ENCODE results near the gene HGFAC.

Gene HGFAC

GRCh38 chr4:3493720-3494461 lies 52.1 kb downstream of the HGFAC start:
- H2AFZ ChIP-seq (ENCODE audit: low read depth, low read length): no peak overlapping the region
- no peaks in the 10 kb centered on the region for H3K79me1 ChIP-seq (replicated peaks; ENCODE audit: low read length, poor library complexity, severe bottlenecking)
- H2BK5ac ChIP-seq (ENCODE audit: low read depth, low read length, poor library complexity, severe bottlenecking): no peak overlapping the region
- H3K9me3 ChIP-seq (ENCODE audit: control insufficient read depth, low read length): no peaks in the 10 kb centered on the region
- peak overlapping the region; percentile 23 for H4K91ac ChIP-seq (ENCODE audit: low read length)
- no peak overlapping the region for H4K8ac ChIP-seq (ENCODE audit: low read length)
- no peak overlapping the region for H3K23ac ChIP-seq (ENCODE audit: low read length in 2 of 2)
- H3K36me3 ChIP-seq (ENCODE audit: control insufficient read depth in 1 of 2, insufficient read depth in 2 of 2, low read depth in 1 of 2, low read length in 2 of 2): peaks cover 0 to 39% of the 10 kb centered on the region in 2 experiments
- H3K18ac ChIP-seq (ENCODE audit: low read depth in 1 of 2, low read length in 2 of 2): no peak overlapping the region
- H3K9ac ChIP-seq (ENCODE audit: low read length): no peak overlapping the region
- DNase-seq: no peak
- no peak overlapping the region for H2AK5ac ChIP-seq (ENCODE audit: low read length, severe bottlenecking)
- peaks cover 43% of the 10 kb centered on the region for H3K4me1 ChIP-seq (ENCODE audit: control insufficient read depth, insufficient read depth, low read depth, low read length)
- H3K27me3 ChIP-seq (ENCODE audit: control insufficient read depth in 1 of 2, insufficient read depth in 1 of 2, low read length in 2 of 2): peaks cover 19 to 73% of the 10 kb centered on the region in 2 experiments
- no peak overlapping the region for H3K27ac ChIP-seq (ENCODE audit: low read length, poor library complexity, severe bottlenecking)
- no peak overlapping the region for H3K4me2 ChIP-seq (ENCODE audit: low read length, poor library complexity, severe bottlenecking)
- no peak overlapping the region for H3K4me3 ChIP-seq (ENCODE audit: insufficient read depth in 1 of 2, low read depth in 1 of 2, low read length in 2 of 2)
- H3K14ac ChIP-seq (ENCODE audit: low read length in 2 of 2): no peak overlapping the region
- H2BK12ac ChIP-seq (ENCODE audit: low read length in 2 of 2): no peak overlapping the region
- 77% methylated on average over 20 of the region's 20 CpGs for WGBS
- H3K4ac ChIP-seq (ENCODE audit: low read depth in 1 of 2, low read length in 2 of 2): no peak overlapping the region
- H2BK15ac ChIP-seq (ENCODE audit: low read depth, poor library complexity, severe bottlenecking): no peak overlapping the region
- H2BK120ac ChIP-seq (ENCODE audit: low read depth, low read length): no peak overlapping the region

GRCh38 chr4:3494462-3494871 lies 52.7 kb downstream of the HGFAC start:
- no peak overlapping the region for H3K4me3 ChIP-seq (ENCODE audit: insufficient read depth in 1 of 2, low read depth in 1 of 2, low read length in 2 of 2)
- H3K9me3 ChIP-seq (ENCODE audit: control insufficient read depth, low read length): no peaks in the 10 kb centered on the region
- peaks cover 19 to 67% of the 10 kb centered on the region in 2 experiments for H3K27me3 ChIP-seq (ENCODE audit: control insufficient read depth in 1 of 2, insufficient read depth in 1 of 2, low read length in 2 of 2)
- no peak overlapping the region for H2BK5ac ChIP-seq (ENCODE audit: low read depth, low read length, poor library complexity, severe bottlenecking)
- no peak overlapping the region for H3K4ac ChIP-seq (ENCODE audit: low read depth in 1 of 2, low read length in 2 of 2)
- H3K23ac ChIP-seq (ENCODE audit: low read length in 2 of 2): no peak overlapping the region
- no peak overlapping the region for H2BK120ac ChIP-seq (ENCODE audit: low read depth, low read length)
- peaks cover 41% of the 10 kb centered on the region for H3K4me1 ChIP-seq (ENCODE audit: control insufficient read depth, insufficient read depth, low read depth, low read length)
- H3K18ac ChIP-seq (ENCODE audit: low read depth in 1 of 2, low read length in 2 of 2): no peak overlapping the region
- no peak overlapping the region for H3K9ac ChIP-seq (ENCODE audit: low read length)
- 69% methylated on average over 15 of the region's 15 CpGs for WGBS
- H2BK12ac ChIP-seq (ENCODE audit: low read length in 2 of 2): no peak overlapping the region
- no peak for DNase-seq
- no peak overlapping the region for H2AFZ ChIP-seq (ENCODE audit: low read depth, low read length)
- H3K79me1 ChIP-seq (replicated peaks; ENCODE audit: low read length, poor library complexity, severe bottlenecking): peaks cover 1% of the 10 kb centered on the region
- H3K14ac ChIP-seq (ENCODE audit: low read length in 2 of 2): no peak overlapping the region
- no peak overlapping the region for H4K8ac ChIP-seq (ENCODE audit: low read length)
- H3K4me2 ChIP-seq (ENCODE audit: low read length, poor library complexity, severe bottlenecking): no peak overlapping the region
- no peak overlapping the region for H3K27ac ChIP-seq (ENCODE audit: low read length, poor library complexity, severe bottlenecking)
- no peak overlapping the region for H2AK5ac ChIP-seq (ENCODE audit: low read length, severe bottlenecking)
- no peak overlapping the region for H4K91ac ChIP-seq (ENCODE audit: low read length)
- no peak overlapping the region for H2BK15ac ChIP-seq (ENCODE audit: low read depth, poor library complexity, severe bottlenecking)
- H3K36me3 ChIP-seq (ENCODE audit: control insufficient read depth in 1 of 2, insufficient read depth in 2 of 2, low read depth in 1 of 2, low read length in 2 of 2): peaks cover 0 to 45% of the 10 kb centered on the region in 2 experiments

GRCh38 chr4:3495204-3495975 lies 53.6 kb downstream of the HGFAC start:
- Histone ChIP-seq H3K4ac (ENCODE audit: low read depth in 1 of 2, low read length in 2 of 2) (no peak overlapping the region), H2BK15ac (ENCODE audit: low read depth, poor library complexity, severe bottlenecking) (no peak overlapping the region), H3K4me1 (ENCODE audit: control insufficient read depth, insufficient read depth, low read depth, low read length) (peaks cover 39% of the 10 kb centered on the region), H3K23ac (ENCODE audit: low read length in 2 of 2) (no peak overlapping the region), H3K4me2 (ENCODE audit: low read length, poor library complexity, severe bottlenecking) (no peak overlapping the region), H3K36me3 (ENCODE audit: control insufficient read depth in 1 of 2, insufficient read depth in 2 of 2, low read depth in 1 of 2, low read length in 2 of 2) (peaks cover 0 to 54% of the 10 kb centered on the region in 2 experiments), H3K9ac (ENCODE audit: low read length) (no peak overlapping the region), H3K9me3 (ENCODE audit: control insufficient read depth, low read length) (no peaks in the 10 kb centered on the region), H2BK5ac (ENCODE audit: low read depth, low read length, poor library complexity, severe bottlenecking) (no peak overlapping the region), H3K79me1 (replicated peaks; ENCODE audit: low read length, poor library complexity, severe bottlenecking) (peaks cover 9% of the 10 kb centered on the region), H3K14ac (ENCODE audit: low read length in 2 of 2) (no peak overlapping the region), H2BK12ac (ENCODE audit: low read length in 2 of 2) (no peak overlapping the region), H4K91ac (ENCODE audit: low read length) (no peak overlapping the region), H3K27ac (ENCODE audit: low read length, poor library complexity, severe bottlenecking) (no peak overlapping the region), H2AFZ (ENCODE audit: low read depth, low read length) (no peak overlapping the region), H3K4me3 (ENCODE audit: insufficient read depth in 1 of 2, low read depth in 1 of 2, low read length in 2 of 2) (no peak overlapping the region), H2AK5ac (ENCODE audit: low read length, severe bottlenecking) (no peak overlapping the region), H3K27me3 (ENCODE audit: control insufficient read depth in 1 of 2, insufficient read depth in 1 of 2, low read length in 2 of 2) (peaks cover 19 to 61% of the 10 kb centered on the region in 2 experiments), H3K18ac (ENCODE audit: low read depth in 1 of 2, low read length in 2 of 2) (no peak overlapping the region), H4K8ac (ENCODE audit: low read length) (no peak overlapping the region), H2BK120ac (ENCODE audit: low read depth, low read length) (no peak overlapping the region)
- 86% methylated on average over 28 of the region's 28 CpGs for WGBS
- DNase-seq: no peak

- no peak overlapping the region for H2BK15ac ChIP-seq (ENCODE audit: low read depth, poor library complexity, severe bottlenecking)
- no peak overlapping the region for H3K27ac ChIP-seq (ENCODE audit: low read length, poor library complexity, severe bottlenecking)
- H2AFZ ChIP-seq (ENCODE audit: low read depth, low read length): no peak overlapping the region
- H3K18ac ChIP-seq (ENCODE audit: low read depth in 1 of 2, low read length in 2 of 2): no peak overlapping the region
- no peak overlapping the region for H3K4ac ChIP-seq (ENCODE audit: low read depth in 1 of 2, low read length in 2 of 2)
- H3K23ac ChIP-seq (ENCODE audit: low read length in 2 of 2): no peak overlapping the region
- H2BK12ac ChIP-seq (ENCODE audit: low read length in 2 of 2): no peak overlapping the region
- no peak overlapping the region for H3K9ac ChIP-seq (ENCODE audit: low read length)
- no peak for DNase-seq
- H3K4me2 ChIP-seq (ENCODE audit: low read length, poor library complexity, severe bottlenecking): no peak overlapping the region
- no peaks in the 10 kb centered on the region for H3K9me3 ChIP-seq (ENCODE audit: control insufficient read depth, low read length)
- H2BK5ac ChIP-seq (ENCODE audit: low read depth, low read length, poor library complexity, severe bottlenecking): no peak overlapping the region
- peaks cover 19 to 55% of the 10 kb centered on the region in 2 experiments for H3K27me3 ChIP-seq (ENCODE audit: control insufficient read depth in 1 of 2, insufficient read depth in 1 of 2, low read length in 2 of 2)
- no peak overlapping the region for H3K4me3 ChIP-seq (ENCODE audit: insufficient read depth in 1 of 2, low read depth in 1 of 2, low read length in 2 of 2)
- 85% methylated on average over 14 of the region's 14 CpGs for WGBS
- peaks cover 15% of the 10 kb centered on the region for H3K79me1 ChIP-seq (replicated peaks; ENCODE audit: low read length, poor library complexity, severe bottlenecking)
- H3K14ac ChIP-seq (ENCODE audit: low read length in 2 of 2): no peak overlapping the region
- no peak overlapping the region for H4K91ac ChIP-seq (ENCODE audit: low read length)
- peaks cover 39% of the 10 kb centered on the region for H3K4me1 ChIP-seq (ENCODE audit: control insufficient read depth, insufficient read depth, low read depth, low read length)
- no peak overlapping the region for H4K8ac ChIP-seq (ENCODE audit: low read length)
- no peak overlapping the region for H2BK120ac ChIP-seq (ENCODE audit: low read depth, low read length)
- H3K36me3 ChIP-seq (ENCODE audit: control insufficient read depth in 1 of 2, insufficient read depth in 2 of 2, low read depth in 1 of 2, low read length in 2 of 2): peaks cover 0 to 60% of the 10 kb centered on the region in 2 experiments
- no peak overlapping the region for H2AK5ac ChIP-seq (ENCODE audit: low read length, severe bottlenecking)
These were observed 54.3 kb downstream of the HGFAC start for GRCh38 chr4:3496021-3496420.
